NCI-H460 (cell line): ENCODE measurements around the gene URB1. TPM values are rescaled to one million over a fixed set of nuclear protein-coding genes. Genes with fewer than 3 reads are reported as not detected.
"Not testable (repeated sequence)": the region's sequence is repeated elsewhere in the genome, so short reads cannot be mapped to it uniquely, and the experiment has no call there.

Source experiments
- DNase-seq: peaks from one replicate; pipeline ENCODE4 v3.0.0-alpha.2; 2016; ENCODE audit warnings: low read depth; ENCODE audit errors: extremely low read depth
- total RNA-seq: library from RNA; depleted of rRNA; stranded (reverse); fragments of >200 nt; shearing (Covaris generic); gene quantifications from 2 replicates; pipeline ENCODE4 v1.2.3, GENCODE V29; 2014

URB1 gene
- total RNA-seq, 1 experiment from 2014 or later, result 26.4 TPM

DNA sequence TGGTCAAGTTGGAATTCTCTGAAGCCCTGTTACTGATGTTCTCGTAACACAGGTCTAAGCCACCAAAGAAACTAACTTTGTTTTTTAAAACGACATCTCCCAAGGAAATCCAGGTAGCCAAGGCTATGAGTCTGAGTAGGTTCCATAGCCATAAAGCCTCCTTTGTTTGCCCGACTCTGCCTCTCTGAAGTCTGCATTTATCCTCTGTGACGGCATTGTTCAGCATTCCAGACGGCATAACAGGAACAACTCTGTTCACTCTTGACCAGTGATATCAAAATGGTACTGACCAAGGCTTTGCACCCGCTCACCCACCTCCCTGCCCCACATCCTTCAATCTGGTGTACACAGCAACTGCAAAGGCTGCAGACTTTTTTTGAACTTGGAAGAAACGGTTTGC lies 14.8 kb downstream of the URB1 start:
- no peak for DNase-seq

DNA sequence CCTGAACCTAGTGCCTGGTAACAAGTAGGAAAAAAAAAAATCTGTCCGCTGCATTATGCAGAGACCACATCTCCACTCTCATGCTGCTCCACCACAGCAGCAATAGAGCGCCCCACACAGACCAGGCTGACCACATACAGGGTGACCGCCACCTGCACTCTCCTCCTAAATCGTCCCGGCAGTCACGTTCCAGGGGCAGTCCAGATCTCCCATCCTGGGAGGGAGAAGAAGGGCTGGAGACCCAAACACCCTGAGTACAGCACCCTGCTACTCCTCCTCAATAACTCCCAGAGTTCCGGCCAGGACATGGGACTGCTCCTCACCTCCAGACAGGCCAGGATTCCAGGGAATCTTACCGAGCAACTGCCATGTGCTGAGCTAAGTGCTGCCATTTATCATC lies 15.3 kb downstream of the URB1 start:
- no peak for DNase-seq

- no peak for DNase-seq
These were observed 20.1 kb downstream of the URB1 start for GRCh38 chr21:32372755-32373154.

DNA sequence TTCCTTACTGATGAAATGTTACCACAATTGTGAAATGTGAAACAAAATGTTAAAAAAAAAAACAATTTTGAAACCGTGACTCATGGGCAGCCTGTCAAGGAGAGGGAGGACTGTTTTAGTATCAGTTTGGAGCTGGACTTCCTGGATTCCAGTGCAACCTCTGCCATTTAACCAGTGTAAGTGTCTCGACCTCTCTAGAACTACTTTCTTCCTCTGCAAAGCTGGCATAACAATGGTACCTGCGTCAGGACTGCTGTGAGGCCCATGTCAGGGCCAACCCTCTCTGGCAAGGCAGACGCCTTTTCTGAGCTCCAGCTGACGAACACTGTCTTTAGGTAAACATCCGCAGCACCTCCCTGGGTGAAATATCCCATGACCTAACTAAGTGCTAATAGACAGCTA lies 20.9 kb downstream of the URB1 start:
- peak; percentile 93 for DNase-seq

- peak; percentile 44 for DNase-seq
These were observed 21.6 kb downstream of the URB1 start for GRCh38 chr21:32370998-32371766.

DNA sequence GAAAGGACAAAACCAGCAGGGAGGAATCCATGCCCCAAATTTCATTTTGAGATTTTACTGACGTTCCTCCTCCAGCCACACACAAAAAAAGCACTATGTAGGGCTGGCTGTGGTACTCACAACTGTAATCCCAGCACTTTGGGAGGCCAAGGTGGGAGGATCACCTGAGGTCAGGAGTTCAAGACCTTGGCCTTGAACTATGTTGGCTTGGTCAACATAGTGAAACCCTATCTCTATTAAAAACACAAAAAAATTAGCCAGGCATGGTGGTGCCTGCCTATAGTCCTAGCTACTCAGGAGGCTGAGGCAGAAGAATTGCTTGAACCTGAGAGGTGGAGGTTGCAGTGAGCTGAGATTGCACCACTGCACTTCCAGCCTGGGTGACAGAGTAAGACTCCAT lies 23.9 kb downstream of the URB1 start:
- DNase-seq, result not testable (repeated sequence)

GRCh38 chr21:32368386-32368785 lies 24.4 kb downstream of the URB1 start:
- DNase-seq, result no peak

DNA sequence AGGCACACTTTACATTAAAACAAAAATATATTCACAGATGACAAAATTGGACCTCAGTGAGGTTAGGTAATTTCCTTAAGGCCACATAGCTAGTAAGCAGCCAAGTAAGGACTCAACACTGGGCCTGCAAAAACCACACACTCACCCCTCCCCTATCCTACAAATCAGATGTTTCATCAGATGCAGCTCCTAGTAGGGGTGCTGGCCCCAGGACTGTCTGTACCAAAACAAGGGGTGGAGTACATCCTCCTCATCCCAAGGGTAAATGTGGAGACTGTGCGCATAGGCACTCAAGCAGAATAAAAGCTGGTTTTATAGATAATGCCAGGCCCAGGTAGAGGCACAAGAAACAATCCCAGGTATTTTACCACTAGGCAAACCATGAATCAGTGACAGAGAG lies 25.7 kb downstream of the URB1 start:
- no peak for DNase-seq

DNA sequence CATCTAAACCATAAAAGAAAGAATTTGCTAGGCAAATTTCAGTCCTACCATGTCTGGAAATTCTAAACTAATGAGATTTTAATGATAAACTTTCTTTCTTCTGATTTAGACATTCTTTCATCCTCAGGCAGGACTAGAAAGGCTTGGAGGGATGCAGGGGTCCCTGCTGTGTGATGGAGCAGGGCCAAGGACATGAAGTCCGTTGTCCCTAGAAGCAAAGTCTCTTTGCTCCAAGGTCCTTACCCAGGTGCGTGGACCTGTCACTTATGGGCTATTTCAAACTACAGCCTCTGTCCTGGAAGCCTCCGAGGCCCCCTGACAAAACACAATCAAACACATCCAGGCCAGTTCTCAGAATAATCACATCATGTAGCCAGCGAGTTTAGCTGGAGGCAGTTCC lies 26.6 kb downstream of the URB1 start:
- DNase-seq, result no peak

DNA sequence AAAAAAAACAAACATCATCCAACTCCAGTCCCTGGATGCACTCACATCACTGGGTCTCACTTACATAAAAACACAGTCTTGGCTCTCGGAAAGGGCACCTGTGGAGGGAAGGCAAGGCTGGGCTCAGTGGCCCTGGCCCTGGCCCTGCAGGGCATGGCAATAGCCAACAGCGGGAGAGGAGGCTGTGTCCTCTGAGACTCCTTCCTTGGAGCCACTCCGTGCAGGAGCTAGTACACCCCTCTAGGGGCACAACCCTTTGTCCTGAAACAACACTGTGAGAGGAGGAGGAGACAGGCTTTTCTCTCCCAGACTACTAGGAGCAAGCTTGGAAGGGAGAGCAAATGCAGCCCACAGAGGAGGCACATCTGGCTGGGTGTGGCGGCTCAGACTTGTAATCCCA lies 28.0 kb downstream of the URB1 start:
- no peak for DNase-seq

DNA sequence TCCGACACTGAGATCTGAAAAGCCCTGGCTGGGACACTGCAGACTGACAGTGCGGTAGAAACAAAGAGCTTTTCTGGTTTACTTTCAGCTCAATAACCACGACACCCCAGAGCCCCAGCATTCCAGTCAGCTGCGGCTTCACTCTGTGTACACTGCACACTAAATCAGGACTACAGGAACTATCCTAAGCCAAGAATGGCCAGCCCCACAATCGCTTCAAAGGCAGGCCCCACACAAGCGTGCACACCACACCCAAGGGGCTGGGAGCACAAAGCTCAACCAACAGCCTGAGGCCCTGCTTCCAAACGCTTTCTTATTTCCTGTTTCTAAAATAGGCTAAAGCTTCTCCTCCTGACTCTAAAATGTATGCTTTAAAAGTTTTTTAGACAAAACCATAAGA lies 28.4 kb downstream of the URB1 start:
- DNase-seq, result no peak

DNA sequence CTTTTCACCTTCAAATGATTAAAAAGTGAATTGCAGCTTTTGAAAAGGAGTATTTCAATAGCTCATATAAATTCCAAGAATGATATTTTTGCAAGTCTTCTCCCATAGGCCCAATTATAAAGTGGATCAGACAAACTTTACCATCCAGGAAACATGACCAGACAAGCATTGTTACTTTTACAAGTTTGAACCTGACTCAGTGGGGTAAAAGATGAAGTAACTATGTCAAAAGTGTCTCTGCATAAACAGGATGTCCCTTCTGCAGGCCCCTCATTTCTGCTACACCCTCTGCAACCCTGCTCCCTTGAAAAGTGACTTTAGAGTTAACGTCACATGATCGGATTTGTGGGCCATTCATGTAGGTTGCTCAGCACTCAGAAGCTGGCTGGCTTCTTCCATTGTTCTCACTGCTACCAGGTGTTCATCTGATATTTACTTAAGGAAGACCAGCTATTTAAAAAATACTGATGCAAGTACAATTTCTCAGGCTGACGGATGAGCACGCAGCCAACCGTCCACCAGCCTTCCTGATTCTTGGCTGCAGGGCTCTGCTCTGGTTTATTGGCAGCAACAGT lies 32.3 kb downstream of the URB1 start:
- no peak for DNase-seq

DNA sequence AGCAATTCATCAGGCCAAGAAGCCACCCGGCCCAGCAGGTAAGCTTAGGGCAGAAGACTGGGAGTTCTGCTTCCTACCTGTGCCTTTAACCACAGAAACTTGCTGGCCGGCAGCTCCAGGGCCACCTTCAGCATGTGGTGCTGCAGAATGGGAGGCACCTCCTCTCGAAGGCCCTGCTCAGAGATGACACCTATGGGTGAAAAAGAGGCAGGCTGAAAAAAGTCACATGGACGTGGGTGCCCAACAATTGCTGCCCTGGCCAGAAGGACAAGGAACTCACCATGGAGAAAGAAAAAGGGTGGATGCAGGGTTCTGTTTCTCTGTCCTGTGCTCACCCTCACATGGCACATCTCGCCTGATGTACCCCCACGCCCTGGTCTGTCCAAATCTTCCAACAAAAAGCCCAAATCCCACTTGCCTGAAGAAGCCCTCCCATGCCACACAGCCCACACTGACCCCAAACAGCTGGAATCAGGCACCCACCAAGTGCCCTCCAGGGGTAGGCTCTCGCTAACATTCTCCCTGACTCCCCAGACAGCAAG lies 33.0 kb downstream of the URB1 start:
- peak; percentile 45 for DNase-seq

GRCh38 chr21:32356874-32357395 lies 35.9 kb downstream of the URB1 start:
- no peak for DNase-seq

GRCh38 chr21:32353002-32353711 lies 39.7 kb downstream of the URB1 start:
- DNase-seq, result no peak

GRCh38 chr21:32352526-32352925 lies 40.3 kb downstream of the URB1 start:
- no peak for DNase-seq

- DNase-seq, result no peak
These were observed 41.4 kb downstream of the URB1 start for GRCh38 chr21:32351428-32351827.

DNA sequence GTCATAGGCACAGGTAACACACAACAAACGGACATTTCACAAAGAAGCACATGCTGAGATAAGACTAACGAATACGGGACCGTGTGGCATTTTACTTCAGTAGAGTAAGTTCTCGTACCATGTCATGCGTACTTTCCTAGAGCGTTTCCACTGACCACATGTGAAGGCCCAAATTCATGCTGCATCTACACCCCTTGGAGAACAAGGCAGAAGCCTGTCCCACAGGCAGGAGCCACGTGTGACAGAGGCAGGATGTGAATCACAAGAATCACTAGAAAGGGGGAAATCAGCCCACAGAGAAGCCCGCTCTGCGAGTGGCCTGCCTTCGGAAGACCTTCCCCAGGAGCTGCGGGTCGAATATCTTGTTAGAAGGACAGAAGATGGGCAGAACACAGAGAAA lies 41.8 kb downstream of the URB1 start:
- no peak for DNase-seq

GRCh38 chr21:32350211-32350980 lies 42.4 kb downstream of the URB1 start:
- no peak for DNase-seq

DNA sequence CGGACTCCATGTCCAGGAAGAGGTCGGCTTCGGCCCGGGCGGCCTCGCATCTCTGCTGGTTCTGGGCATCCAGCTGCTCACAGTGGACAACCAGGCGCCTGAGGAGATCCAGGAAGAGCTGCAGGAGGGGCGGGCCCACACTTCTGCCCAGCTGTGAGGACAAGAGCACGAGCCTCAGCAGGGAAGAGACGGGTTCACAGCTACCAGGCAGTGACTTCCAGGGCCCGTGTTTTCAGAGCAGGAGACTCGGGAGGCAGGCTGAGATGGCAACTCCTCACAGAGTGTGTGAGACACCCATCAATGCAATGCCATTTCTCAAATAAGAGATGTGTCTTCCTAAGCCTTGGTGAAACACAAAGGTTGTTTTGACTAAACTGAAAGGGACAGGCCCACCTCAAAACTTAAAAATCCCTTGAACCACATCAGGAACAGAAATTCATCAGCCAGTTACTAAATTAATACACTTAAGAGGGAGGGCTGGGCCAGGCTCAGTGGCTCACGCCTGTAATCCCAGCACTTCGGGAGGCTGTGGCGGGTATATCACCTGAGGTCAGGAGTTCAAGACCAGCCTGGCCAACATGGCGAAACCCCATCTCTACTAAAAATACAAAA lies 43.4 kb downstream of the URB1 start:
- no peak for DNase-seq
